ENCODE measurements around the gene PIP4K2C. TPM values are rescaled to one million over a fixed set of nuclear protein-coding genes. Genes with fewer than 3 reads are reported as not detected.

The PIP4K2C gene
- polyA plus RNA-seq, 2 of the 4 experiments (the other 2 are of a cell fraction): 35.3 to 62.9 TPM

DNA sequence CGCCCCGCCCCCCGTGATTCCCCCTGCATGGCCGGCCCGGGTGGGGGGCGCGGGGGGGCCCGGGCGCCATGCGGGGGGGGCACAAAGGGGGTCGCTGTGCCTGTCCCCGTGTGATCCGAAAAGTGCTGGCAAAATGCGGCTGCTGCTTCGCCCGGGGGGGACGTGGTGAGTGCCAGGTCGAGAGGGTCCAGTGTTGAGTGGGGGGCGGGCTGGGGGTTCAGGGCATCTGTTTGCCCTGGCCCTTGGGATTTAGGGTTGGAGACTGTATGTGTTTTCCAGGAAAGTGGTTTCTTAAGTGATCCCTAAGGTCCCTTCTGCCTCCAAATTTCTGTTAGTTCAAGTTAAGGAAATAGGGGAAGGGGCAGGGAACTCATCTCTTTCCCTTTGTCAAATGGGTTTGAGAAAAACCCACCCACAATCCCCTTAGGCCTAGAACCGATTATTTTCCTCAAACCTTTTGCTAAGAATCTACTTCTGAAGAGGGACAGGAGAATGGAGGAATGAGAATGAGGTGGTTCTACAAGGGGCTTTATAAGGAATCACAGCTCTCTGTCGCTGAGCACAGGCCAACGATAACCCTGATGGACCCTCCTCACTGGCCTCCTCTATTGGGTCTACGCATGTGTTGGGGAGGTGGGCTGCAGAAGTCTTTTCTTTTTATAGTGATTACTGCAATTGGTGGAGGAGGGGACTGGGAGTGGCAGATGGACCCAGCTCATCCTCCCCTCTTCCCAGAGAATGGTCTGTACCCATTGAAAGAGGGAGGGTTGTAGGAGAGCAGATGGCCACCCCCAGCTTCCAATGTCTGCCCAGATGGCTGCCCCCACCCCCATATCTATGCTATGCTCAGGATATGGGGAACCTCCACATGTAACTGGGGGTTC is 21.1 kb downstream of the PIP4K2C start:
- H3K27ac ChIP-seq: peak overlapping the region; percentile 81 to 95
- H3K4me3 ChIP-seq: peak overlapping the region; percentile 61
- FAIRE-seq: no peak
- POLR2A ChIA-PET: interaction anchor here (0.5 to 1.1 kb wide), 2 partner anchors 19 to 20 kb away, joined by 4 to 9 read pairs; partner anchors contain the start of gene PIP4K2C
- DNase-seq (ENCODE audit: low read depth in 1 of 2, low spot score in 1 of 2): no peak
- CTCF ChIA-PET: interaction anchor here (0.8 to 20.9 kb wide), 7 partner anchors 9 to 30 kb away, joined by 3 to 336 read pairs (median 10); partner anchors contain the start of gene B4GALNT1
- no peak for ATAC-seq
- no peaks in the 10 kb centered on the region for H3K9me3 ChIP-seq
- WGBS (ENCODE audit: missing lambda C conversion rate): 37% methylated on average over 6 of the region's 23 CpGs
- H3K4me1 ChIP-seq: peaks cover 14% of the 10 kb centered on the region; the same call in 2 of the 3 replicates
- TF ChIP-seq FOSB (CRISPR knock-in tag; IDR thresholded peaks at IDR 0.05) (no peak), NR3C1 (IDR thresholded peaks at IDR 0.05) (no peak), SMC3 (IDR thresholded peaks at IDR 0.05) (no peak), CBX8 (IDR thresholded peaks at IDR 0.05) (no peak), GATA3 (IDR thresholded peaks at IDR 0.05; ENCODE audit: borderline replicate concordance) (no peak), HEYL (CRISPR knock-in tag; IDR thresholded peaks at IDR 0.05) (no peak), KDM1A (IDR thresholded peaks at IDR 0.05; ENCODE audit: low read depth) (no peak), ZFP36 (IDR thresholded peaks at IDR 0.05; ENCODE audit: borderline replicate concordance, partially characterized antibody) (no peak)
- TF ChIP-seq, protein P1, sequence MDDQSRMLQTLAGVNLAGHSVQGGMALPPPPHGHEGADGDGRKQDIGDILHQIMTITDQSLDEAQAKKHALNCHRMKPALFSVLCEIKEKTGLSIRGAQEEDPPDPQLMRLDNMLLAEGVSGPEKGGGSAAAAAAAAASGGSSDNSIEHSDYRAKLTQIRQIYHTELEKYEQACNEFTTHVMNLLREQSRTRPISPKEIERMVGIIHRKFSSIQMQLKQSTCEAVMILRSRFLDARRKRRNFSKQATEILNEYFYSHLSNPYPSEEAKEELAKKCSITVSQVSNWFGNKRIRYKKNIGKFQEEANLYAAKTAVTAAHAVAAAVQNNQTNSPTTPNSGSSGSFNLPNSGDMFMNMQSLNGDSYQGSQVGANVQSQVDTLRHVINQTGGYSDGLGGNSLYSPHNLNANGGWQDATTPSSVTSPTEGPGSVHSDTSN (IDR thresholded peaks at IDR 0.05): no peak
- H3K4me2 ChIP-seq: peak overlapping the region; percentile 85

DNA sequence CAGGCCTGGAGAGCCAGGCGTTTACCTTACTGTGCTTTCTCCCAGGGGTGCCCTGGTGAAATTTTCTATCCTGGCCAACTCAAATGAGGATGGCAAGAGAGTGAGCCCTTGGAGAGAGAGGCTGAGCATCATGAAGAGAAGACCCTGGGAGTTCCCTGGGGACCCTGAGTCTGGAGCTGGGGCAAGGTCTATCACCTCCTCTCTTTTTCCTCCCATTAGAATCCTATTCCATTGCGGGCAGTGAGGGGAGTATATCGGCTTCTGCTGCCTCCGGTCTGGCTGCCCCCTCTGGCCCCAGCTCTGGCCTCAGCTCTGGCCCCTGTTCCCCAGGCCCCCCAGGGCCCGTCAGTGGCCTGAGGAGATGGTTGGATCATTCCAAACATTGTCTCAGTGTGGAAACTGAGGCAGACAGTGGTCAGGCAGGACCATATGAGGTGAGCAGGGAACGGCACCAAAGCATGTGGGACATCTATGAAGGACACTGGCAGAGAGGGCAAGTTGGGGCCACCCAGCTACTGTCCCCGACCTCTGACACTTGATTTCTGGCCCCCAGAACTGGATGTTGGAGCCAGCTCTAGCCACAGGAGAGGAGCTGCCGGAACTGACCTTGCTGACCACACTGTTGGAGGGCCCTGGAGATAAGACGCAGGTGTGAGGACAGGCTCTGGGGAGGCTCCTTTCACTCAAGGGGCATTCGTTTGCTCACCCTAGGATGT is 21.9 kb downstream of the PIP4K2C start:
- FAIRE-seq (no peak), ATAC-seq (no peak), DNase-seq (ENCODE audit: low read depth in 1 of 2, low spot score in 1 of 2) (no peak)
- Histone ChIP-seq H3K4me1 (peaks cover 14% of the 10 kb centered on the region; the same call in 2 of the 3 replicates), H3K9me3 (no peaks in the 10 kb centered on the region), H3K27ac (no peak overlapping the region), H3K4me2 (no peak overlapping the region; the same call in 2 of the 3 replicates), H3K4me3 (no peak overlapping the region)
- TF ChIP-seq ZC3H11A (IDR thresholded peaks at IDR 0.05) (no peak), NR3C1 (IDR thresholded peaks at IDR 0.05) (no peak), HOXB5 (CRISPR knock-in tag; IDR thresholded peaks at IDR 0.05) (no peak), PHF8 (IDR thresholded peaks at IDR 0.05; ENCODE audit: borderline replicate concordance, low read depth) (no peak), ZNF302 (CRISPR knock-in tag; IDR thresholded peaks at IDR 0.05) (no peak), JUN (IDR thresholded peaks at IDR 0.05) (no peak), CEBPB (IDR thresholded peaks at IDR 0.05) (no peak)
- TF ChIP-seq, protein P2, sequence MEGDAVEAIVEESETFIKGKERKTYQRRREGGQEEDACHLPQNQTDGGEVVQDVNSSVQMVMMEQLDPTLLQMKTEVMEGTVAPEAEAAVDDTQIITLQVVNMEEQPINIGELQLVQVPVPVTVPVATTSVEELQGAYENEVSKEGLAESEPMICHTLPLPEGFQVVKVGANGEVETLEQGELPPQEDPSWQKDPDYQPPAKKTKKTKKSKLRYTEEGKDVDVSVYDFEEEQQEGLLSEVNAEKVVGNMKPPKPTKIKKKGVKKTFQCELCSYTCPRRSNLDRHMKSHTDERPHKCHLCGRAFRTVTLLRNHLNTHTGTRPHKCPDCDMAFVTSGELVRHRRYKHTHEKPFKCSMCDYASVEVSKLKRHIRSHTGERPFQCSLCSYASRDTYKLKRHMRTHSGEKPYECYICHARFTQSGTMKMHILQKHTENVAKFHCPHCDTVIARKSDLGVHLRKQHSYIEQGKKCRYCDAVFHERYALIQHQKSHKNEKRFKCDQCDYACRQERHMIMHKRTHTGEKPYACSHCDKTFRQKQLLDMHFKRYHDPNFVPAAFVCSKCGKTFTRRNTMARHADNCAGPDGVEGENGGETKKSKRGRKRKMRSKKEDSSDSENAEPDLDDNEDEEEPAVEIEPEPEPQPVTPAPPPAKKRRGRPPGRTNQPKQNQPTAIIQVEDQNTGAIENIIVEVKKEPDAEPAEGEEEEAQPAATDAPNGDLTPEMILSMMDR (IDR thresholded peaks at IDR 0.05): no peak
- TF ChIP-seq, protein P3, sequence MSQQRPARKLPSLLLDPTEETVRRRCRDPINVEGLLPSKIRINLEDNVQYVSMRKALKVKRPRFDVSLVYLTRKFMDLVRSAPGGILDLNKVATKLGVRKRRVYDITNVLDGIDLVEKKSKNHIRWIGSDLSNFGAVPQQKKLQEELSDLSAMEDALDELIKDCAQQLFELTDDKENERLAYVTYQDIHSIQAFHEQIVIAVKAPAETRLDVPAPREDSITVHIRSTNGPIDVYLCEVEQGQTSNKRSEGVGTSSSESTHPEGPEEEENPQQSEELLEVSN (IDR thresholded peaks at IDR 0.05; ENCODE audit: borderline replicate concordance, low read depth): no peak
- TF ChIP-seq, protein P1 (IDR thresholded peaks at IDR 0.05): no peak
- ChIA-PET POLR2A (no interaction called here), CTCF (interaction anchor here (1.2 to 20.9 kb wide), 7 partner anchors 8 to 31 kb away, joined by 3 to 336 read pairs (median 10); partner anchors contain the start of genes B4GALNT1, DTX3 and PIP4K2C)
- WGBS (ENCODE audit: missing lambda C conversion rate): 92% methylated on average over 9 of the region's 10 CpGs

All from A549 (cell line).